HG03575 (cell line): Measurements from ENCODE around the gene HMCN2.

Source experiments
- ATAC-seq: cut with Tn5 transposase; IDR thresholded peaks from one replicate; pipeline ENCODE4 v1.9.1; 2021; ENCODE audit not compliant: unreplicated experiment, insufficient number of reproducible peaks, low FRiP score; ENCODE audit errors: extremely low read depth

HMCN2 gene

GRCh38 chr9:130265431-130266235 lies at the start of gene HMCN2:
HMCN2 (plus strand) TSS chr9:130265760; CDS start chr9:130265879, 119 bp downstream.
- no peak for ATAC-seq

- no peak for ATAC-seq
These were observed 47.7 kb upstream of the HMCN2 start for GRCh38 chr9:130217838-130218237.

- no peak for ATAC-seq
These were observed 45.9 kb upstream of the HMCN2 start for GRCh38 chr9:130219661-130220096.

- no peak for ATAC-seq
These were observed 45.2 kb upstream of the HMCN2 start for GRCh38 chr9:130220352-130220751.

GRCh38 chr9:130222833-130223232 lies 42.7 kb upstream of the HMCN2 start:
- no peak for ATAC-seq

- no peak for ATAC-seq
These were observed 40.5 kb upstream of the HMCN2 start for GRCh38 chr9:130225071-130225470.

GRCh38 chr9:130225586-130225985 lies 40.0 kb upstream of the HMCN2 start:
- ATAC-seq = no peak

GRCh38 chr9:130226112-130226511 lies 39.4 kb upstream of the HMCN2 start:
- ATAC-seq = no peak

- ATAC-seq = no peak
These were observed 37.7 kb upstream of the HMCN2 start for GRCh38 chr9:130227833-130228232.

GRCh38 chr9:130229759-130230158 lies 35.8 kb upstream of the HMCN2 start:
- no peak for ATAC-seq

GRCh38 chr9:130230631-130231030 lies 34.9 kb upstream of the HMCN2 start:
- no peak for ATAC-seq

GRCh38 chr9:130232899-130233586 lies 32.5 kb upstream of the HMCN2 start:
- no peak for ATAC-seq

GRCh38 chr9:130233587-130233945 lies 32.0 kb upstream of the HMCN2 start:
- no peak for ATAC-seq

GRCh38 chr9:130234340-130235260 lies 31.0 kb upstream of the HMCN2 start:
- ATAC-seq = no peak

- no peak for ATAC-seq
These were observed 29.8 kb upstream of the HMCN2 start for GRCh38 chr9:130235558-130236435.

GRCh38 chr9:130236436-130236985 lies 29.0 kb upstream of the HMCN2 start:
- ATAC-seq = no peak

- no peak for ATAC-seq
These were observed 28.5 kb upstream of the HMCN2 start for GRCh38 chr9:130237076-130237475.

- ATAC-seq = no peak
These were observed 27.6 kb upstream of the HMCN2 start for GRCh38 chr9:130237763-130238524.
